Left ventricle myocardium inferior (tissue), 1 donor: Measurements from ENCODE around the gene NEK10. TPM values are rescaled to one million over a fixed set of nuclear protein-coding genes. Genes with fewer than 3 reads are reported as not detected.

ENCODE experiments used
- DNase-seq: peaks from one replicate; pipeline ENCODE4 v3.0.0-alpha.2; 2020
- H3K27ac ChIP-seq: fragments of 200-600 bp; replicated peaks from 2 replicates; pipeline ENCODE4 v1.8.0; 2021
- H3K27me3 ChIP-seq: fragments of 200-600 bp; 2 replicates; pipeline ENCODE4 v1.8.0; 2021; ENCODE audit warnings: low read depth
- H3K36me3 ChIP-seq: fragments of 200-600 bp; 2 replicates; pipeline ENCODE4 v1.8.0; 2021
- H3K4me1 ChIP-seq: fragments of 200-600 bp; 2 replicates; pipeline ENCODE4 v1.8.0; 2021
- H3K4me3 ChIP-seq: fragments of 200-600 bp; 2 replicates; pipeline ENCODE4 v1.8.0; 2021; ENCODE audit warnings: mild to moderate bottlenecking, moderate library complexity
- H3K9me3 ChIP-seq: fragments of 200-600 bp; replicated peaks from 2 replicates; pipeline ENCODE4 v1.8.0; 2021
- CTCF ChIP-seq: fragments of 200-600 bp; IDR thresholded peaks from 2 replicates; pipeline ENCODE4 v1.8.0; 2021; ENCODE audit warnings: antibody characterized with exemption, mild to moderate bottlenecking, borderline replicate concordance
- intact Hi-C: fragments of 100-400 bp; cut with micrococcal nuclease; formaldehyde crosslinking; loops from one replicate; pipeline ENCODE4 v1.11.0; 2022
- total RNA-seq: library from RNA; stranded (reverse); fragmentation: NEBNext Ultra II Directional; extraction: Animal tissue kit (Norgen Biotek cat#: 25700); gene quantifications from one replicate; pipeline ENCODE4 v1.2.1, GENCODE V29; 2021
- donor health status: DM: no; HTN: yes; CAD: no; lungs with severe emphysema.

The NEK10 gene
- total RNA-seq, 1 donor from 2014 or later = 11.5 TPM

- intact Hi-C loops = no loop called here
- Histone ChIP-seq H3K9me3 (no peaks in the 10 kb centered on the region), H3K27ac (no peak overlapping the region), H3K27me3 (no peaks in the 10 kb centered on the region), H3K36me3 (no peaks in the 10 kb centered on the region), H3K4me3 (no peak overlapping the region), H3K4me1 (no peaks in the 10 kb centered on the region)
- no peak for TF ChIP-seq CTCF
- no peak for DNase-seq
Measured at GRCh38 chr3:27127195-27127594, 242.0 kb downstream of the NEK10 start.

- intact Hi-C loops = no loop called here
- DNase-seq = no peak
- no peaks in the 10 kb centered on the region for H3K9me3 ChIP-seq
- no peaks in the 10 kb centered on the region for H3K36me3 ChIP-seq
- TF ChIP-seq CTCF = no peak
- no peaks in the 10 kb centered on the region for H3K27me3 ChIP-seq
- no peak overlapping the region for H3K4me3 ChIP-seq
- H3K4me1 ChIP-seq = no peaks in the 10 kb centered on the region
- H3K27ac ChIP-seq = no peak overlapping the region
Measured at GRCh38 chr3:27125821-27126501, 243.2 kb downstream of the NEK10 start.

GRCh38 chr3:27119639-27120038 is 249.5 kb downstream of the NEK10 start:
- no peak for TF ChIP-seq CTCF
- H3K9me3 ChIP-seq = no peaks in the 10 kb centered on the region
- H3K4me1 ChIP-seq = no peaks in the 10 kb centered on the region
- DNase-seq = no peak
- intact Hi-C loops = no loop called here
- H3K27ac ChIP-seq = no peak overlapping the region
- no peaks in the 10 kb centered on the region for H3K27me3 ChIP-seq
- H3K36me3 ChIP-seq = peaks cover 9% of the 10 kb centered on the region
- H3K4me3 ChIP-seq = no peak overlapping the region

GRCh38 chr3:27115352-27115751 is 253.8 kb downstream of the NEK10 start:
- Histone ChIP-seq H3K4me1 (no peaks in the 10 kb centered on the region), H3K9me3 (no peaks in the 10 kb centered on the region), H3K27me3 (no peaks in the 10 kb centered on the region), H3K27ac (no peak overlapping the region), H3K4me3 (no peak overlapping the region), H3K36me3 (peaks cover 9% of the 10 kb centered on the region)
- intact Hi-C loops = no loop called here
- TF ChIP-seq CTCF = no peak
- DNase-seq = no peak

- DNase-seq = no peak
- Histone ChIP-seq H3K4me3 (no peak overlapping the region), H3K36me3 (peaks cover 9% of the 10 kb centered on the region), H3K4me1 (no peaks in the 10 kb centered on the region), H3K9me3 (no peaks in the 10 kb centered on the region), H3K27me3 (no peaks in the 10 kb centered on the region), H3K27ac (no peak overlapping the region)
- TF ChIP-seq CTCF = no peak
- intact Hi-C loops = no loop called here
Measured at GRCh38 chr3:27114684-27115083, 254.5 kb downstream of the NEK10 start.
